Psoas muscle (tissue), 8 donors: ENCODE results near the gene MRPL2. TPM values are rescaled to one million over a fixed set of nuclear protein-coding genes. Genes with fewer than 3 reads are reported as not detected.

ENCODE experiments used
- ATAC-seq, 4 donors: fragments of 200-7000 bp; cut with Tn5 transposase; one replicate each; pipeline ENCODE4 v1.9.1; 2020; ENCODE audit warnings: moderate library complexity in 3 of 4, mild to moderate bottlenecking in 2 of 4
- DNase-seq, 2 donors: peaks; one replicate each; pipeline ENCODE4 v3.0.0-alpha.2; 2020
- H3K27ac ChIP-seq: fragments of 200-600 bp; one replicate; pipeline ENCODE4 v1.8.0; 2022
- H3K27me3 ChIP-seq, 3 donors: fragments of 200-600 bp in 1 of 3; one replicate each; pipeline versions ENCODE4 v1.6.1 to v1.8.0; 2013 to 2022; ENCODE audit warnings: low read length in 2 of 3, mild to moderate bottlenecking in 2 of 3, moderate library complexity in 1 of 3; ENCODE audit not compliant: insufficient read depth in 3 of 3
- H3K36me3 ChIP-seq, 2 donors: fragments of 200-600 bp in 1 of 2; one replicate each; pipeline versions ENCODE4 v1.6.1 to v1.8.0; 2013 to 2022; ENCODE audit warnings: low read depth in 1 of 2, mild to moderate bottlenecking in 1 of 2, moderate library complexity in 1 of 2; ENCODE audit not compliant: insufficient read depth in 1 of 2
- H3K4me1 ChIP-seq: fragments of 200-600 bp; one replicate; pipeline ENCODE4 v1.8.0; 2022
- H3K4me3 ChIP-seq: fragments of 200-600 bp; one replicate; pipeline ENCODE4 v1.8.0; 2022; ENCODE audit warnings: mild to moderate bottlenecking
- H3K9me3 ChIP-seq: fragments of 200-600 bp; one replicate; pipeline ENCODE4 v1.8.0; 2022
- WGBS, 3 donors: extraction: QIAGEN DNeasy Blood & Tissue Kit; methylation state at CpG; one replicate each; pipeline versions ENCODE4 v1.1.6 to v1.1.7; 2013; 5-methylcytosine and 5-hydroxymethylcytosine counted together
- intact Hi-C, 2 donors: fragments of 100-400 bp; cut with DNase I; formaldehyde crosslinking; loops; one replicate each; pipeline versions ENCODE4 v1.11.0 to v1.14.2; 2022
- long read RNA-seq, 2 donors: library from polyadenylated mRNA; unstranded; transcript quantifications; one replicate each; pipeline ENCODE4 v2.0.0, GENCODE V29; 2021
- polyA plus RNA-seq, 3 donors: library from polyadenylated mRNA; stranded (reverse); fragments of 200-250 nt; gene quantifications; one replicate each; pipeline ENCODE4 v1.2.3, GENCODE V29; 2013
- total RNA-seq, 4 donors: library from RNA; stranded (reverse); fragmentation: NEBNext Ultra II Directional in 2 of 4; extraction: Animal tissue kit (Norgen Biotek cat#: 25700) in 2 of 4; gene quantifications; one replicate each; pipeline versions ENCODE4 v1.2.1 to v1.2.4, GENCODE V29; 2021 to 2023
- TF ChIP-seq, protein P1 (sequence below): fragments of 200-600 bp; IDR thresholded peaks from one replicate; pipeline ENCODE4 v1.8.0; 2022; ENCODE audit warnings: antibody characterized with exemption
- donor health status: healthy with polysubstance abuse.
- donor health status: DM: no; HTN: no; CAD: no; lungs with moderate emphysema.
- donor health status: Bipolar disorder and iron deficiency.
- donor health status: healthy.
- donor health status: DM: yes; HTN: yes; CAD: no.
- donor health status: DM: no; HTN: no; CAD: no.
- donor health status: DM: no; HTN: no; CAD: no.
- donor health status: DM: yes; HTN: yes; CAD: no.

The MRPL2 gene
- 100 to 1,000 TPM in 1 of 4 donors, 10 to 100 TPM in 3; 61.3 to 138 (median 94.5) TPM for total RNA-seq
- 100 to 1,000 TPM in 1 of 3 donors, 10 to 100 TPM in 2; 91.1 to 139 (median 91.2) TPM for polyA plus RNA-seq
- long read RNA-seq, donor 1, transcript MRPL2-202 (7 exons, 1,588 nt), result major isoform, 13 of 19 reads
- long read RNA-seq, donor 1, partial matches to known transcripts, result 2 of 19 reads
- long read RNA-seq, donor 1, other reads (novel, unspliced or antisense), result 1 of 19 reads
- long read RNA-seq, donor 2, transcript MRPL2-202 (7 exons, 1,588 nt), result major isoform, 9 of 17 reads
- long read RNA-seq, donor 2, partial matches to known transcripts, result 3 of 17 reads
- long read RNA-seq, donor 2, other reads (novel, unspliced or antisense), result 1 of 17 reads

DNA sequence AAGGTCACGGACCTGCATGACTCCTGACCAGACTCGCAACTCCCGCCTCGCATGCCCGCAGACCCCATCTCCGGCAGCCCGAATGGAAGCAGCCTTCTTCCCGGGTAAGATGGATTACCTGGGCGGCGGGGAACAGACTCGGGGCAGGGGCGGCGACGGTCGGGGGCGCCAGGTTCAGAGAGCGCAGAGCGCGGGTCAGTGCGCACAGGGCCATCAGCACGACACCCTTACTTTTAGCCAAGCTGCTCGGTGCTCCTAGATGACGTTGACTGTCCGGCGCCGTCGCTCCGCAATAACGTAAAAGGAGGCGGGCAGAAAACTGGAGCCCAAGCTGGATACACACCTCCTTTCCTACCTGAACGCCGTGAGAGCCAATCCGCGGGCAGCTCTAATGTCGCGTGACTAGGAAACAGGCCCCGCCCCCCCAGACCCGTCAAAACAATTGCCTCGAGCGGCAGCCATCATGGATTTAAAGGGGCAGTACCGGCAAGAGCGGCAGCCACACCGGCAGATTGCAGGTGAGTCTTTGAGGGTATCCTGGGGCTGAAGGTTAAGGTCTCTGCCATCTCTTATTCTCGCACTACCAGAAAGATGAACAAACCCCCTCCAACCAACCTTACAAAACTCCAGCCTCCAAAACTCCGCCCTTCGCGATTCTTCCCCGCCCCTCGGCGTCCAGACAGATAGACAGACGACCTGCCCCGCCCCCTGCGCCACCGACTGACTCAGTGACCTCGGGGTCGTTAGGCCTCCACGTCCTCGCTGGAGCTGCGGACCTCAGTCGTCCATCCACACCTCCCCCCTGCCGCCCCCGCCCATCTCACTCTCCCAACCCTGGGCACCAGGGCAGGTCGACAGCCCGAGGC lies at the start of gene MRPL2, which contains the start of gene KLC4:
TSS of gene MRPL2 (minus strand) at position 267 of the 866 bp plus-strand sequence. CDS start at position 214, 53 bp downstream.
TSS of gene KLC4 (plus strand) at position 464 of the 866 bp plus-strand sequence. CDS start 1,705 bp downstream, outside the sequence.
- Histone ChIP-seq H3K27me3 (no peaks in the 10 kb centered on the region), H3K4me1 (peaks cover 20% of the 10 kb centered on the region), H3K9me3 (no peaks in the 10 kb centered on the region), H3K36me3 (peaks cover 0 to 62% of the 10 kb centered on the region in 2 donors), H3K4me3 (peak within 1 kb of the TSS; percentile 85), H3K27ac (peak within 1 kb of the TSS; percentile 92)
- TF ChIP-seq, protein P1, sequence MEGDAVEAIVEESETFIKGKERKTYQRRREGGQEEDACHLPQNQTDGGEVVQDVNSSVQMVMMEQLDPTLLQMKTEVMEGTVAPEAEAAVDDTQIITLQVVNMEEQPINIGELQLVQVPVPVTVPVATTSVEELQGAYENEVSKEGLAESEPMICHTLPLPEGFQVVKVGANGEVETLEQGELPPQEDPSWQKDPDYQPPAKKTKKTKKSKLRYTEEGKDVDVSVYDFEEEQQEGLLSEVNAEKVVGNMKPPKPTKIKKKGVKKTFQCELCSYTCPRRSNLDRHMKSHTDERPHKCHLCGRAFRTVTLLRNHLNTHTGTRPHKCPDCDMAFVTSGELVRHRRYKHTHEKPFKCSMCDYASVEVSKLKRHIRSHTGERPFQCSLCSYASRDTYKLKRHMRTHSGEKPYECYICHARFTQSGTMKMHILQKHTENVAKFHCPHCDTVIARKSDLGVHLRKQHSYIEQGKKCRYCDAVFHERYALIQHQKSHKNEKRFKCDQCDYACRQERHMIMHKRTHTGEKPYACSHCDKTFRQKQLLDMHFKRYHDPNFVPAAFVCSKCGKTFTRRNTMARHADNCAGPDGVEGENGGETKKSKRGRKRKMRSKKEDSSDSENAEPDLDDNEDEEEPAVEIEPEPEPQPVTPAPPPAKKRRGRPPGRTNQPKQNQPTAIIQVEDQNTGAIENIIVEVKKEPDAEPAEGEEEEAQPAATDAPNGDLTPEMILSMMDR, result no peak
- 0 to 1% (median 0%) methylated on average over 62 to 64 of the region's 64 CpGs for WGBS, 3 donors
- intact Hi-C loops, result loop anchor here in 1 of 2 donors (2.0 kb wide), 1 partner anchor 47 kb away; the partner anchor contains the start of gene MEA1
- peak; percentile 98 to 99 for DNase-seq
- peak; percentile 96 to 99 (median 96) for ATAC-seq

DNA sequence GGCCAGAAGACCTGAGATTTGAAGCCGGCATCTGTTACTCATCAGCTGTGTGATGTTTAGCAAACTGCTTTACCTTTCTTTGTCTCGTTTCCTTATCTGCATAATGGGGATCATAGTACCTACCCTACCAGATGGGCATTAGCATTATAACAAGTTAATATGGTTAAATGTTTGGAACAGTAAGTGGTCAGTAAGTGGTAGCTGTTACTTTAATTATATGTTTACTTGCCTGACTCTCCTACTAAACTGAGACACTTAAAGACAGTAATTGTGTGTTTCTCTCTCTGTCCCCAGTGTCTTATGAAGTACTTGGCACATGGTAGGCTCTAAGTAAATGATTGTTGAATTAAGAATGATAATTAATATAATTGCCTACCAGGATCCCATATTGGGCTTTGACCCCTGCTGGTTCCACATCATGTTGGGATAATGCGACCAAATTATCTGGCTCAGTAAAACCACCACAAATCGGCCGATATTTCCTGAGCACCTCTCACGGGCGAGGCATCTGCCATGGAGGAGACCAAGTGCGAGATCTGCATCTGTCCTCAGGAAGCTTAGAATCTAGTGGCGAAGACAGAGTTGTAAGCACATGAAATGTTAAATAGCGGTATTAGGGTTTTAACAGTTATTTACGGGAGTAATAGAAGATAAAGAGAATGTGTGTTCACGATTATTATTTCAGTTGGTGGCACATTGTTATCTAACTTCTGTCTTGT lies 48.3 kb upstream of the MRPL2 start:
- intact Hi-C loops, result no loop called here
- ATAC-seq, result no peak
- Histone ChIP-seq H3K4me3 (no peak overlapping the region), H3K9me3 (no peaks in the 10 kb centered on the region), H3K36me3 (no peaks in the 10 kb centered on the region), H3K27ac (no peak overlapping the region), H3K27me3 (no peaks in the 10 kb centered on the region), H3K4me1 (no peaks in the 10 kb centered on the region)
- TF ChIP-seq, protein P1, result no peak
- 94 to 96% (median 95%) methylated on average over 12 of the region's 12 CpGs for WGBS, 3 donors
- no peak for DNase-seq

DNA sequence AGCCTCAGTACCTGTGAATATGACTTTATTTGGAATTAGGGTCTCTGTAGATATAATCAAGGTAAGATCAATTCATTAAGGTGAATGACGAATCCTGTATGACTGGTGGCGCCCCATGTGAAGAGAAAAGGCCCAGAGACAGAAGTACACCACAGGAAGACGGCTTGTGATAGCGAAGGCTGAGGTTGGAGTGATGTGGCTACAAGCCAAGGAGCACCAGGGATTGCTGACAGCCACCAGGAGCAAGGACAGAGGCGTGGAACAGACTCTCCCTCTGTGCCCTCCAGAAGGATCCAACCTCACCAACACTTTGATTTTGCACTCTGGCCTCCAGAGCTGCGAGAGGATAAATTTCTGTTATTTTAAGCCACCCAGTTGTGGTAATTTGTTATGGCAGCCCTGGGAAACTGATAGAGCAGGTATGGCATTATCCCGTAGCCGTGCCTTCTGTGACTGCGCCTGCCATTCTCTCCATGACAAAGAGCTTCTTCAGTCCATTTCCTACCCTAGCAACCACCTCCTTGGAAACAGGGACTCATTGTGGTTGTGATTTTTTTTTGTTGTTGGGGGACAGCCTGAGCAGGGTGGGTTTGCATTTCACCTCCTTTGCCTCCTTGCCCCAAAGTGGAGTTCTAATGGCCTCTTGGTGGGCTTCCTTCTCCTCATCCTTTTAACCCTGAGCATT lies 46.4 kb upstream of the MRPL2 start:
- Histone ChIP-seq H3K27me3 (no peaks in the 10 kb centered on the region), H3K27ac (no peak overlapping the region), H3K36me3 (no peaks in the 10 kb centered on the region), H3K4me3 (no peak overlapping the region), H3K9me3 (no peaks in the 10 kb centered on the region), H3K4me1 (no peaks in the 10 kb centered on the region)
- TF ChIP-seq, protein P1, result no peak
- DNase-seq (no peak), ATAC-seq (no peak)
- 88 to 93% (median 92%) methylated on average over 9 of the region's 9 CpGs for WGBS, 3 donors
- intact Hi-C loops, result no loop called here

DNA sequence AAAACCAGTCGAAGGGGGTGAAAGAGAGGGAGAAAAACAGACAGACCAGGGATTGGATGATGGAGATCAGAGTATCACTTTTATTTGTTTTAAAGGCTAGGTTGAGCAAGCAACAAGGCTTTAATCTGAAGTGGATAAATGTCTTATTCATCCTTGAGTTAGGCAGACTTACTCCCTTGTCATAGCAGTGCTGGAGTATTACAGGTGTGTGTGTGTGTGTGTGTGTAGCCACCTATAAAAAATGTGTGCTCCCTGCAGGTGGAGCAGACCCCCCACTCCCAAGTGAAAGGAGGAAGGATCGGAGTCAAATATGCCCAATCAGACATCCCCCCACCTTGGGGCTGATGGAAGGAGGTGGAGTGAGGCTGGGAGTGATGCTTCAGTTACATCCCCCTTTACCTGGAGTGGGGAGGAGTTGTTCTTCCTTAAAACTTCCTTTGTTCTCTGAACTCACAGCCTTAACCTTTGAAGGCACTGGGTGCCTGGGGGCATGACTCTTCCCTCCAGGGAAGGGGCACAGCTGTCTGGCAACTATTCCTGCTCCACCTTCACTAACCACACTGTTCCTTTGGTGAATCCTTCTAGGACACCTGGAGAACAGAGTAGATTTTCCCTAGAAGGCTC lies 44.1 kb upstream of the MRPL2 start:
- 59 to 77% (median 62%) methylated on average over 2 of the region's 2 CpGs for WGBS, 3 donors

More for the DNA sequence above, 44.1 kb upstream of the MRPL2 start:
- H3K4me1 ChIP-seq, result no peaks in the 10 kb centered on the region
- ATAC-seq (no peak), DNase-seq (no peak)
- H3K27ac ChIP-seq, result no peak overlapping the region
- H3K36me3 ChIP-seq, result no peaks in the 10 kb centered on the region
- no peaks in the 10 kb centered on the region for H3K27me3 ChIP-seq
- TF ChIP-seq, protein P1, result no peak
- intact Hi-C loops, result no loop called here
- no peaks in the 10 kb centered on the region for H3K9me3 ChIP-seq
- no peak overlapping the region for H3K4me3 ChIP-seq
